ENCODE results near the gene RTEL1.

DNA sequence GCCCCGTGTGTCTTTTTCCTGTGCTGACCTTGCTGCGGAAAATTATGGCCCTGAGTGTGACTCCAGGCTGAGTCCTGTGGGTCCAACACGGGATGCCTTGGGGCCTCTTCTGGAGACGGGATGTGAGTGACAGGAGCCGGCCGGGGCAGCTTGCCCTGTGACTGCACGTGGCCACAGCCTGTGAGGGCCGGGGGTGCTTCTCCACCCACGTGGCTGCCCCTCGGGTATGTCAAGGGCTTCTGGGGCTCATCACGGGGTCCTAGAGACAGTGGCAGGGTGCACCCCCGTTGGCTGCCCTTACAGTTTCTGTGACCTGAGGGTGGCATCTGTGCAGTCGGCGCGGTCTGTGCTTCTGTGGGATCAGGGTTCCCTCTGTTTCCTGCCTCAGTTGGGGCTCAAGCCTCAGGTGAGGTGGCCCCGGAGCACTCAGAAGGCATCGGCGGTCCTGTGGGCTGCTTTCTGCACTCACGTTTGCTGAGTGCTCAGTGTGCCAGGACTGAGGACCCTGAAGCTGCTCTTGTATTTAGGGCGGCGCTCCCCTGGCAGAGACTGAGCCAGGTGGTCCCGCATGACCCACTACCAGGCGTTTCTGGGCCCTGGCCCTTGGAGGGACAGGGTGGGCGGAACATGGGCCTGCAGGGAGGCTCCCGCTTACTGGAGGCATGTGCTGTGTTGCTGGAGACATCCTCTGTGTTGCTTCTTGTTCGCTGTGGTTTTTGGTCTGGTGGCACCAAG lies 5.4 kb downstream of the RTEL1 start:
- TF ChIP-seq, protein P1, sequence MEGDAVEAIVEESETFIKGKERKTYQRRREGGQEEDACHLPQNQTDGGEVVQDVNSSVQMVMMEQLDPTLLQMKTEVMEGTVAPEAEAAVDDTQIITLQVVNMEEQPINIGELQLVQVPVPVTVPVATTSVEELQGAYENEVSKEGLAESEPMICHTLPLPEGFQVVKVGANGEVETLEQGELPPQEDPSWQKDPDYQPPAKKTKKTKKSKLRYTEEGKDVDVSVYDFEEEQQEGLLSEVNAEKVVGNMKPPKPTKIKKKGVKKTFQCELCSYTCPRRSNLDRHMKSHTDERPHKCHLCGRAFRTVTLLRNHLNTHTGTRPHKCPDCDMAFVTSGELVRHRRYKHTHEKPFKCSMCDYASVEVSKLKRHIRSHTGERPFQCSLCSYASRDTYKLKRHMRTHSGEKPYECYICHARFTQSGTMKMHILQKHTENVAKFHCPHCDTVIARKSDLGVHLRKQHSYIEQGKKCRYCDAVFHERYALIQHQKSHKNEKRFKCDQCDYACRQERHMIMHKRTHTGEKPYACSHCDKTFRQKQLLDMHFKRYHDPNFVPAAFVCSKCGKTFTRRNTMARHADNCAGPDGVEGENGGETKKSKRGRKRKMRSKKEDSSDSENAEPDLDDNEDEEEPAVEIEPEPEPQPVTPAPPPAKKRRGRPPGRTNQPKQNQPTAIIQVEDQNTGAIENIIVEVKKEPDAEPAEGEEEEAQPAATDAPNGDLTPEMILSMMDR (conservative IDR thresholded peaks at IDR 0.05; ENCODE audit: low read depth, low read length) = no peak
- TF ChIP-seq EZH2phosphoT487 (IDR thresholded peaks at IDR 0.05; ENCODE audit: borderline replicate concordance, low read length) (no peak), EZH2 (IDR thresholded peaks at IDR 0.05; ENCODE audit: low read length, unreplicated experiment) (no peak)
